K562 (cell line): ENCODE data around the gene ENTPD8. TPM values are rescaled to one million over a fixed set of nuclear protein-coding genes. Genes with fewer than 3 reads are reported as not detected.
A peak's percentile ranks its signal among the peaks of the same experiment; 100 is the strongest.

Experiments used
- CTCFL ChIP-seq: IDR thresholded peaks from 2 replicates; pipeline ENCODE4 v1.6.1; 2011; ENCODE audit warnings: borderline replicate concordance, low read depth, mild to moderate bottlenecking, moderate library complexity, low read length; ENCODE audit not compliant: insufficient read depth, poor library complexity, severe bottlenecking
- E2F8 ChIP-seq: fragments of 450-650 bp; IDR thresholded peaks from 2 replicates; pipeline ENCODE4 v1.7.1; 2018; ENCODE audit warnings: mild to moderate bottlenecking, low read depth; ENCODE audit not compliant: partially characterized antibody
- ETS1 ChIP-seq: conservative IDR thresholded peaks from 2 replicates; pipeline ENCODE4 v1.6.1; 2011; ENCODE audit warnings: low read depth, mild to moderate bottlenecking, low read length; ENCODE audit not compliant: control insufficient read depth
- KLF1 ChIP-seq: fragments of 450-650 bp; IDR thresholded peaks from 2 replicates; pipeline ENCODE4 v1.6.1; 2016; ENCODE audit warnings: missing genetic modification characterization, missing compliant biosample characterization
- KLF16 ChIP-seq: IDR thresholded peaks from 2 replicates; pipeline ENCODE4 v1.6.1; 2016; ENCODE audit warnings: antibody characterized with exemption
- NFIC ChIP-seq: fragments of 450-650 bp; IDR thresholded peaks from 2 replicates; pipeline ENCODE4 v1.6.1; 2017; ENCODE audit warnings: mild to moderate bottlenecking, inconsistent platforms
- NR3C1 ChIP-seq: sonication (generic); formaldehyde crosslinking; IDR thresholded peaks from 2 replicates; pipeline ENCODE4 v1.8.1; 2022; ENCODE audit warnings: missing genetic modification reagents
- PPARD ChIP-seq: fragments of 250-450 bp; sonication (Bioruptor Pico); IDR thresholded peaks from 2 replicates; pipeline ENCODE4 v1.8.0; 2022; ENCODE audit warnings: inconsistent platforms, mild to moderate bottlenecking, moderate library complexity
- SMARCA4 ChIP-seq: fragments of 450-650 bp; IDR thresholded peaks from 2 replicates; pipeline ENCODE4 v1.6.1; 2016
- ZNF121 ChIP-seq: sonication (generic); formaldehyde crosslinking; conservative IDR thresholded peaks from 2 replicates; pipeline ENCODE4 v1.8.0; 2022; ENCODE audit warnings: missing genetic modification reagents
- ZNF280A ChIP-seq: fragments of 450-650 bp; IDR thresholded peaks from 2 replicates; pipeline ENCODE4 v1.6.1; 2018; ENCODE audit warnings: mild to moderate bottlenecking, low read depth; ENCODE audit not compliant: partially characterized antibody
- ZNF79 ChIP-seq: fragments of 250-450 bp; sonication (Bioruptor Pico); IDR thresholded peaks from 2 replicates; pipeline ENCODE4 v1.4.0; 2020; ENCODE audit warnings: low read depth, mild to moderate bottlenecking, moderate library complexity
- polyA plus RNA-seq, 8 experiments: library from polyadenylated mRNA; depleted of rRNA in 4 of 8; stranded (reverse) in 5 of 8; unstranded in 3 of 8; fragments of >200 nt; fragmentation: Nextera tagmentation in 2 of 8; fragmentation: Illumina TruSeq in 1 of 8; extraction: Ambion mirVana in 2 of 8; extraction: Trizol in 1 of 8; gene quantifications; 2 replicates each; pipeline versions ENCODE4 v1.2.1 to v1.2.3, GENCODE V29; 2011 to 2014; ENCODE audit warnings: inconsistent platforms in 1 of 8, missing spikeins in 1 of 8
- total RNA-seq, 7 experiments: library from RNA; depleted of rRNA in 6 of 7; stranded (reverse); fragments of >200 nt in 6 of 7; fragmentation: Illumina TruSeq in 2 of 7; extraction: Trizol in 2 of 7; gene quantifications; 2 replicates each; pipeline versions ENCODE4 v1.2.1 to v1.2.3, GENCODE V29; 2011 to 2021; ENCODE audit warnings: low replicate concordance in 1 of 7

Gene ENTPD8
- total and polyA plus RNA-seq, 9 of the 15 experiments (the other 6 are each of a cell fraction or from before 2014, with no cell fraction given): 0.06 to 0.27 (median 0.19) TPM; not detected in 5

GRCh38 chr9:137422604-137423513 lies 18.3 kb downstream of the ENTPD8 start, which contains the start of the genes EXD3 and NOXA1 (continued):
- TF ChIP-seq ETS1 (peak; percentile 86), PPARD (CRISPR knock-in tag) (no peak), KLF1 (0 out of 2 replicates have a peak, but pooled peaks have one; percentile 56), SMARCA4 (no peak), ZNF121 (CRISPR knock-in tag) (no peak), NFIC (peak; percentile 30; the same call in 1 of the 2 replicates), NR3C1 (CRISPR knock-in tag) (no peak), KLF16 (no peak), CTCFL (peak; percentile 86), ZNF79 (CRISPR knock-in tag) (no peak), ZNF280A (no peak), E2F8 (peak; percentile 40)
